ENCODE data around the gene HBA2. TPM values are rescaled to one million over a fixed set of nuclear protein-coding genes. Genes with fewer than 3 reads are reported as not detected.
"Not testable (repeated sequence)": the region's sequence is repeated elsewhere in the genome, so short reads cannot be mapped to it uniquely, and the experiment has no call there.

HBA2 gene
- total RNA-seq, 1 donor from 2014 or later: not detected

GRCh38 chr16:175011-175949, 2.6 kb downstream of the HBA2 start:
- Mint-ChIP-seq H3K4me1 (ENCODE audit: low read depth, unreplicated experiment) (peaks cover 6% of the 10 kb centered on the region), H3K4me3 (ENCODE audit: unreplicated experiment) (no peak overlapping the region), H3K9me3 (ENCODE audit: unreplicated experiment) (peaks cover 15% of the 10 kb centered on the region), H3K27me3 (ENCODE audit: unreplicated experiment) (peaks cover 39% of the 10 kb centered on the region), H3K36me3 (ENCODE audit: unreplicated experiment) (no peaks in the 10 kb centered on the region), H3K27ac (ENCODE audit: unreplicated experiment) (no peak overlapping the region)
- TF ChIP-seq CTCF (IDR thresholded peaks at IDR 0.05; ENCODE audit: partially characterized antibody, unreplicated experiment): no peak
- DNase-seq: no peak

GRCh38 chr16:176006-176405, 3.3 kb downstream of the HBA2 start:
- DNase-seq: not testable (repeated sequence)
- H3K27me3 Mint-ChIP-seq (ENCODE audit: unreplicated experiment): peaks cover 33% of the 10 kb centered on the region

GRCh38 chr16:176477-177382, 4.1 kb downstream of the HBA2 start, which contains the start of gene HBA1:
Gene HBA1, plus strand, starts transcription at chr16:176680. Its CDS starts 37 bp downstream, at chr16:176717.
- not testable (repeated sequence) for H3K36me3 Mint-ChIP-seq (ENCODE audit: unreplicated experiment); H3K27ac Mint-ChIP-seq (ENCODE audit: unreplicated experiment); DNase-seq

More at GRCh38 chr16:176006-176405, 3.3 kb downstream of the HBA2 start:
- H3K27ac Mint-ChIP-seq (ENCODE audit: unreplicated experiment); H3K4me1 Mint-ChIP-seq (ENCODE audit: low read depth, unreplicated experiment); H3K36me3 Mint-ChIP-seq (ENCODE audit: unreplicated experiment): not testable (repeated sequence)
- peak overlapping the region; percentile 71 for H3K4me3 Mint-ChIP-seq (ENCODE audit: unreplicated experiment)
- peaks cover 12% of the 10 kb centered on the region for H3K9me3 Mint-ChIP-seq (ENCODE audit: unreplicated experiment)

GRCh38 chr16:177394-177822, 4.7 kb downstream of the HBA2 start:
- Mint-ChIP-seq H3K4me1 (ENCODE audit: low read depth, unreplicated experiment) (peaks cover 6% of the 10 kb centered on the region), H3K36me3 (ENCODE audit: unreplicated experiment) (no peaks in the 10 kb centered on the region), H3K9me3 (ENCODE audit: unreplicated experiment) (peaks cover 16% of the 10 kb centered on the region), H3K27me3 (ENCODE audit: unreplicated experiment) (peaks cover 28% of the 10 kb centered on the region), H3K27ac (ENCODE audit: unreplicated experiment) (no peak overlapping the region), H3K4me3 (ENCODE audit: unreplicated experiment) (peak overlapping the region; percentile 25)
- no peak for TF ChIP-seq CTCF (IDR thresholded peaks at IDR 0.05; ENCODE audit: partially characterized antibody, unreplicated experiment)
- no peak for DNase-seq

More at GRCh38 chr16:176477-177382, 4.1 kb downstream of the HBA2 start, which contains the start of gene HBA1:
- peaks cover 14% of the 10 kb centered on the region for H3K9me3 Mint-ChIP-seq (ENCODE audit: unreplicated experiment)
- H3K27me3 Mint-ChIP-seq (ENCODE audit: unreplicated experiment): peaks cover 29% of the 10 kb centered on the region
- peak within 1 kb of the TSS; percentile 71 for H3K4me3 Mint-ChIP-seq (ENCODE audit: unreplicated experiment)
- not testable (repeated sequence) for H3K4me1 Mint-ChIP-seq (ENCODE audit: low read depth, unreplicated experiment)

GRCh38 chr16:177981-178667, 5.4 kb downstream of the HBA2 start:
- Mint-ChIP-seq H3K36me3 (ENCODE audit: unreplicated experiment) (no peaks in the 10 kb centered on the region), H3K4me3 (ENCODE audit: unreplicated experiment) (peak overlapping the region; percentile 25), H3K4me1 (ENCODE audit: low read depth, unreplicated experiment) (peaks cover 6% of the 10 kb centered on the region), H3K27ac (ENCODE audit: unreplicated experiment) (no peak overlapping the region), H3K9me3 (ENCODE audit: unreplicated experiment) (peaks cover 16% of the 10 kb centered on the region), H3K27me3 (ENCODE audit: unreplicated experiment) (peaks cover 28% of the 10 kb centered on the region)
- DNase-seq: no peak
- no peak for TF ChIP-seq CTCF (IDR thresholded peaks at IDR 0.05; ENCODE audit: partially characterized antibody, unreplicated experiment)
